Left lung (tissue), 10 donors: ENCODE data around the gene PIH1D1. TPM values are rescaled to one million over a fixed set of nuclear protein-coding genes. Genes with fewer than 3 reads are reported as not detected.

Source experiments
- ATAC-seq: fragments of 200-7000 bp; cut with Tn5 transposase; one replicate; pipeline ENCODE4 v1.9.1; 2020; ENCODE audit warnings: moderate library complexity
- DNase-seq, 4 donors: peaks; one replicate each; pipeline ENCODE4 v3.0.0-alpha.2; 2013 to 2020
- H3K27ac ChIP-seq, 2 donors: fragments of 200-600 bp; sonication (generic) in 1 of 2; one replicate each; pipeline versions ENCODE4 v1.5.0 to v1.8.0; 2020 to 2021
- H3K27me3 ChIP-seq, 2 donors: fragments of 200-600 bp; sonication (generic) in 1 of 2; one replicate each; pipeline versions ENCODE4 v1.5.0 to v1.8.0; 2020 to 2021
- H3K36me3 ChIP-seq, 2 donors: fragments of 200-600 bp; sonication (generic) in 1 of 2; one replicate each; pipeline versions ENCODE4 v1.5.0 to v1.8.0; 2020 to 2021
- H3K4me1 ChIP-seq, 2 donors: fragments of 200-600 bp; one replicate each; pipeline ENCODE4 v1.8.0; 2021
- H3K4me3 ChIP-seq, 2 donors: fragments of 200-600 bp; sonication (generic) in 1 of 2; one replicate each; pipeline versions ENCODE4 v1.5.0 to v1.8.0; 2020 to 2021; ENCODE audit warnings: mild to moderate bottlenecking in 1 of 2
- H3K9me3 ChIP-seq, 2 donors: fragments of 200-600 bp; sonication (generic) in 1 of 2; one replicate each; pipeline versions ENCODE4 v1.5.0 to v1.8.0; 2020 to 2021
- CTCF ChIP-seq, 2 donors: fragments of 200-600 bp; sonication (generic) in 1 of 2; IDR thresholded peaks; one replicate each; pipeline versions ENCODE4 v1.5.0 to v1.8.0; 2021; ENCODE audit warnings: antibody characterized with exemption in 2 of 2
- intact Hi-C, 2 donors: fragments of 100-400 bp; cut with DNase I; formaldehyde crosslinking; loops; one replicate each; pipeline versions ENCODE4 v1.11.2 to v1.14.2; 2022
- polyA plus RNA-seq, 6 donors: library from polyadenylated mRNA; unstranded; fragments of 120-200 nt; gene quantifications; one replicate each; pipeline ENCODE4 v1.2.1, GENCODE V29; 2013; ENCODE audit not compliant: insufficient read length in 6 of 6
- total RNA-seq, 2 donors: library from RNA; stranded (reverse); fragmentation: NEBNext Ultra II Directional; extraction: Animal tissue kit (Norgen Biotek cat#: 25700); gene quantifications; one replicate each; pipeline ENCODE4 v1.2.1, GENCODE V29; 2021
- donor health status: DM: no; HTN: yes; CAD: no.
- donor health status: DM: no; HTN: no; CAD: no.

Gene PIH1D1
- total and polyA plus RNA-seq, 8 donors: 54.4 to 93.2 (median 78.5) TPM

DNA sequence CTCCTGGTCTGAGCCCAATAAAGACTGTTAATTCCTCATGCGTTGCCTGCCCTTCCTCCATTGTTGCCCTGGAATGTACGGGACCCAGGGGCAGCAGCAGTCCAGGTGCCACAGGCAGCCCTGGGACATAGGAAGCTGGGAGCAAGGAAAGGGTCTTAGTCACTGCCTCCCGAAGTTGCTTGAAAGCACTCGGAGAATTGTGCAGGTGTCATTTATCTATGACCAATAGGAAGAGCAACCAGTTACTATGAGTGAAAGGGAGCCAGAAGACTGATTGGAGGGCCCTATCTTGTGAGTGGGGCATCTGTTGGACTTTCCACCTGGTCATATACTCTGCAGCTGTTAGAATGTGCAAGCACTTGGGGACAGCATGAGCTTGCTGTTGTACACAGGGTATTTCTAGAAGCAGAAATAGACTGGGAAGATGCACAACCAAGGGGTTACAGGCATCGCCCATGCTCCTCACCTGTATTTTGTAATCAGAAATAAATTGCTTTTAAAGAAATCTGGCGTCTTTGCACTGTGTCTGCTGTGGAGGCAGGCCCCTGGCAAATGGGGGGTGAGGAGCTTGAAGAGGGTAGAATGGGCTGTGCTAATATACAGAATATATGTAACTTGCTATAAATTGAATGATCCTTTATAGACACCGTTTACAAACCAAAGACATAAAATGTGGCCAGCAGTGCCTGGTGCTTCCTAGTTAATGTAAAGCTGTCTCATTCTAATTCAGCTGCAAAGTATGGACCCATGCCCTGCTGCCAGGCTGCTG lies 40.4 kb upstream of the PIH1D1 start:
- intact Hi-C loops: no loop called here
- Histone ChIP-seq H3K27ac (no peak overlapping the region), H3K36me3 (peaks cover 0 to 52% of the 10 kb centered on the region in 2 donors), H3K4me3 (no peak overlapping the region), H3K9me3 (no peaks in the 10 kb centered on the region), H3K4me1 (peaks cover 20 to 36% of the 10 kb centered on the region in 2 donors), H3K27me3 (no peaks in the 10 kb centered on the region)
- DNase-seq (no peak), ATAC-seq (no peak)
- no peak for TF ChIP-seq CTCF (IDR thresholded peaks at IDR 0.05)

DNA sequence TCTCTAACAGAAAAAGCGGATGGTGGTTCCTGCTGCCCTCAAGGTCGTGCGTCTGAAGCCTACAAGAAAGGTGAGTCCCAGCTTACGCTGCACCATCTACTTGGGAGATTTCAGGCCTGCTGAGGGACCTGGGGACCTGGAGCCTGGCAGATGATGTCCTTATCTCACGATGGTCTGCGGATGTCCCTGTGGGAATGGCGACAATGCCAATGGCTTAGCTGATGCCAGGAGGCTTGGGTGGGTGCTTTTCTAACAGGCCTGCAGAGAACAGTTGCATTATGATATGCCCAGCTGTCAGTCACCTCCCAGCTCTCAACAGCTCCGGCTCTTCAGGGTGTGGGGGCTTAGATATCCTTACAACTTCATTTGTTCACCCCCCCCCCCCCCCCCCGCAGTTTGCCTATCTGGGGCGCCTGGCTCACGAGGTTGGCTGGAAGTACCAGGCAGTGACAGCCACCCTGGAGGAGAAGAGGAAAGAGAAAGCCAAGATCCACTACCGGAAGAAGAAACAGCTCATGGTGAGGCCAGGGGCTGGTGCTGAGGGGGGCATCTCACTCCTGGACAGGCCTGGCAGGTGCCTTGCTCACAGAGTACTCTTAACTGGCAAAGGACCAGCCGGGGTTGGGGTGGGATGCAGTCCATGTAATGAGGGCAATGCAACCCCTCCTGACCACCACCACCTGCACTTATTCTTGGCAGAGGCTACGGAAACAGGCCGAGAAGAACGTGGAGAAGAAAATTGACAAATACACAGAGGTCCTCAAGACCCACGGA lies 39.6 kb upstream of the PIH1D1 start:
- Histone ChIP-seq H3K36me3 (peaks cover 0 to 52% of the 10 kb centered on the region in 2 donors), H3K4me1 (peaks cover 19 to 40% of the 10 kb centered on the region in 2 donors), H3K27me3 (no peaks in the 10 kb centered on the region), H3K4me3 (peak overlapping the region in 1 of 2 donors; percentile 96), H3K9me3 (no peaks in the 10 kb centered on the region), H3K27ac (no peak overlapping the region)
- intact Hi-C loops: no loop called here
- TF ChIP-seq CTCF (IDR thresholded peaks at IDR 0.05): no peak
- DNase-seq: no peak
- no peak for ATAC-seq

DNA sequence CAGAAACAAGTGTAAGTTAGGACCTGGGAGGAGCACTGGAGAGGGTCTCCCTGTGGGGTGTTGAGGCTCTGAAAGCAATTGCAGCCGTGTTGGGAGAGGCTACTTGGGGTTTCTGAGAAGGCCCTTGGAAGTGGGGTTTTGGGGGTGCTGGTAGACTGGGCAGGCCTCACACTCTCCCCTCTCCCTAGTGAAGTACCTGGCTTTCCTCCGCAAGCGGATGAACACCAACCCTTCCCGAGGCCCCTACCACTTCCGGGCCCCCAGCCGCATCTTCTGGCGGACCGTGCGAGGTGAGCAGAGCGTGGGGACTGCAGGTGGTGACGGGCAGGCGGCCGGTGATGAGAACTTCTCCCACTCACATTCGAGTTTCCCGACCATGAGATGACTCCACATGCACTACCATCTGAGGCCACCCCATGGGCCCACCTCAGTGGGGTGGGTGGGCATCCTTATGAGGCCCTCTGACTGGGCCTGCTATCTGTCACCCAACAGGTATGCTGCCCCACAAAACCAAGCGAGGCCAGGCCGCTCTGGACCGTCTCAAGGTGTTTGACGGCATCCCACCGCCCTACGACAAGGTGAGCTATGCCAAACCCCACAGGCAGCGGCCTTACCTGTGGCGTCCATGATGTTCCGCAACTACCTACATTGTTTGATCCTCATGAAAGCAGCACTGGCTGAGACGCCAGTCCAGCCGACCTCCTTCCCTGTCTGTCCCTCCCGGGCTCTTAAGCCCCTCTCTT lies 38.8 kb upstream of the PIH1D1 start:
- H3K9me3 ChIP-seq: no peaks in the 10 kb centered on the region

DNA sequence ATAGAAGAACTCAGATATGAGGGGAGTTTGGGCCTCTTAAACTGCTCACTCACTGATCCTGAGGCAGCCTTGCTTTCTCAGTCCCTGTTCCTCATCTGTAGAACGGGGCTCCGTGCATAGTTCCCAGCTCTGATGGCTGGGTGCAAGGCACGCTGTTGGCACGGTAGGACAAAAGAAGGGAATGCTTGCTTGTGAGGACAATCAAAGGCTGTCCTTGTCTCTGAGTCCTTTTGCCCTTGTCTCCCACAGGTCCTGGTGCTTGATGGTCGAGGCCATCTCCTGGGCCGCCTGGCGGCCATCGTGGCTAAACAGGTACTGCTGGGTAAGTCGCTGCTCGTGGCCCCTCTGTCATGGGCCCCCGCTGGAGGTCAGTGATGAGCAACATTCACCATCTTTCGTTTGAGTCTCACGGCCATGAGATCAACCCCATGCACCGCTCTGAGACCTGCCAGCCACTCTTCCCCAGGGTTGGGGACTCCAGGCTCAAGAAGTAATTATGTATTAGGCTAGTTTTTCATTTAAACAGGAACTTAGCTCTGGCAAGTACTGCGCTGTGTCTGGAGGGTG lies 38.1 kb upstream of the PIH1D1 start:
- intact Hi-C loops: no loop called here
- Histone ChIP-seq H3K27me3 (no peaks in the 10 kb centered on the region), H3K9me3 (no peaks in the 10 kb centered on the region), H3K36me3 (peaks cover 0 to 52% of the 10 kb centered on the region in 2 donors), H3K4me3 (peak overlapping the region in 1 of 2 donors; percentile 96), H3K27ac (peak overlapping the region; percentile 19 to 93), H3K4me1 (peaks cover 19 to 40% of the 10 kb centered on the region in 2 donors)
- DNase-seq (no peak), ATAC-seq (no peak)
- no peak for TF ChIP-seq CTCF (IDR thresholded peaks at IDR 0.05)

More for the DNA sequence above, 38.8 kb upstream of the PIH1D1 start:
- TF ChIP-seq CTCF (IDR thresholded peaks at IDR 0.05): no peak
- H3K4me3 ChIP-seq: peak overlapping the region in 1 of 2 donors; percentile 96
- intact Hi-C loops: no loop called here
- DNase-seq (no peak), ATAC-seq (no peak)
- H3K36me3 ChIP-seq: peaks cover 0 to 52% of the 10 kb centered on the region in 2 donors
- peak overlapping the region; percentile 19 to 55 for H3K27ac ChIP-seq
- peaks cover 19 to 40% of the 10 kb centered on the region in 2 donors for H3K4me1 ChIP-seq
- no peaks in the 10 kb centered on the region for H3K27me3 ChIP-seq
